DND-41 (cell line): Measurements from ENCODE around the gene FBXW11.

Experiments used
- EZH2 ChIP-seq: IDR thresholded peaks from 3 replicates; pipeline ENCODE4 v1.6.1; 2012; ENCODE audit warnings: borderline replicate concordance, low read depth, mild to moderate bottlenecking, moderate library complexity, low read length, inconsistent platforms; ENCODE audit not compliant: severe bottlenecking
- TF ChIP-seq, protein P1 (sequence below): IDR thresholded peaks from 2 replicates; pipeline ENCODE4 v1.5.1; 2012; ENCODE audit warnings: borderline replicate concordance, low read length, moderate library complexity, mild to moderate bottlenecking; ENCODE audit not compliant: poor library complexity, severe bottlenecking; ENCODE audit errors: extremely low read depth

DNA sequence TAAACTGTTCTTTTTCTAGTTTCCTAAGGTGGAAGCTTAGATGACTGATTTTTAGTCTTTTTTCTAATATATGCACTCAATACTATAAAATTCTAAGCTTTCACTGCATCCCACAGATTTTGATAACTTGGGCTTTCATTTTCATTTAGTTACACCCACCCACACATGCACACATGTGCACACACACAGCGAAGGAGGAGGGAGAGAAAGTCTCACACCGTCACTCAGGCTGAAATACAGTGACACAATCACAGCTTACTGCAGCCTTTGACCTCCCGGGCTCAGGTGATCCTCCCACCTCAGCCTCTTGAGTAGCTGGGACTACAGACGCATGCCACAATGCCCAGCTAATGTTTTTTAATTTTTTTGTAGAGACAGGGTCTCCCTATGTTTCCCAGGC lies 124.3 kb downstream of the FBXW11 start:
- TF ChIP-seq, protein P1, sequence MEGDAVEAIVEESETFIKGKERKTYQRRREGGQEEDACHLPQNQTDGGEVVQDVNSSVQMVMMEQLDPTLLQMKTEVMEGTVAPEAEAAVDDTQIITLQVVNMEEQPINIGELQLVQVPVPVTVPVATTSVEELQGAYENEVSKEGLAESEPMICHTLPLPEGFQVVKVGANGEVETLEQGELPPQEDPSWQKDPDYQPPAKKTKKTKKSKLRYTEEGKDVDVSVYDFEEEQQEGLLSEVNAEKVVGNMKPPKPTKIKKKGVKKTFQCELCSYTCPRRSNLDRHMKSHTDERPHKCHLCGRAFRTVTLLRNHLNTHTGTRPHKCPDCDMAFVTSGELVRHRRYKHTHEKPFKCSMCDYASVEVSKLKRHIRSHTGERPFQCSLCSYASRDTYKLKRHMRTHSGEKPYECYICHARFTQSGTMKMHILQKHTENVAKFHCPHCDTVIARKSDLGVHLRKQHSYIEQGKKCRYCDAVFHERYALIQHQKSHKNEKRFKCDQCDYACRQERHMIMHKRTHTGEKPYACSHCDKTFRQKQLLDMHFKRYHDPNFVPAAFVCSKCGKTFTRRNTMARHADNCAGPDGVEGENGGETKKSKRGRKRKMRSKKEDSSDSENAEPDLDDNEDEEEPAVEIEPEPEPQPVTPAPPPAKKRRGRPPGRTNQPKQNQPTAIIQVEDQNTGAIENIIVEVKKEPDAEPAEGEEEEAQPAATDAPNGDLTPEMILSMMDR, result no peak
- no peak for TF ChIP-seq EZH2
